Lung (tissue), 12 donors: ENCODE measurements around the gene NPIPB2. TPM values are rescaled to one million over a fixed set of nuclear protein-coding genes. Genes with fewer than 3 reads are reported as not detected.

ENCODE experiments used
- ATAC-seq: fragments of 200-7000 bp; cut with Tn5 transposase; one replicate; pipeline ENCODE4 v1.9.1; 2020; ENCODE audit warnings: moderate number of reproducible peaks; ENCODE audit not compliant: insufficient read depth, low FRiP score
- DNase-seq, 3 donors: peaks; one replicate each; pipeline ENCODE4 v3.0.0-alpha.2; 2013 to 2017
- H3K27ac ChIP-seq, 2 donors: one replicate each; pipeline ENCODE4 v1.5.1; 2013; ENCODE audit warnings: mild to moderate bottlenecking in 2 of 2, moderate library complexity in 2 of 2, control low read depth in 1 of 2, inconsistent platforms in 1 of 2, low read depth in 1 of 2, low read length in 1 of 2
- H3K27me3 ChIP-seq, 3 donors: one replicate each; pipeline ENCODE4 v1.5.1; 2013; ENCODE audit warnings: low read length in 2 of 3; ENCODE audit not compliant: control insufficient read depth in 3 of 3, insufficient read depth in 3 of 3
- H3K36me3 ChIP-seq, 4 donors: one replicate each; pipeline ENCODE4 v1.5.1; 2013; ENCODE audit warnings: low read length in 4 of 4, mild to moderate bottlenecking in 1 of 4, moderate library complexity in 1 of 4; ENCODE audit not compliant: control insufficient read depth in 4 of 4, insufficient read depth in 4 of 4
- H3K4me1 ChIP-seq, 5 donors: one replicate each; pipeline ENCODE4 v1.5.1; 2013; ENCODE audit warnings: low read length in 5 of 5, mild to moderate bottlenecking in 2 of 5, moderate library complexity in 1 of 5; ENCODE audit not compliant: control insufficient read depth in 5 of 5, insufficient read depth in 5 of 5
- H3K4me3 ChIP-seq: one replicate; pipeline ENCODE4 v1.5.1; 2013; ENCODE audit warnings: mild to moderate bottlenecking, control low read depth, moderate library complexity
- H3K9ac ChIP-seq, 2 donors: one replicate each; pipeline ENCODE4 v1.5.1; 2013; ENCODE audit warnings: low read length in 2 of 2, control low read depth in 1 of 2; ENCODE audit not compliant: insufficient read depth in 1 of 2
- H3K9me3 ChIP-seq, 4 donors: one replicate each; pipeline ENCODE4 v1.5.1; 2013; ENCODE audit warnings: low read length in 3 of 4, mild to moderate bottlenecking in 1 of 4, moderate library complexity in 1 of 4; ENCODE audit not compliant: control insufficient read depth in 4 of 4, insufficient read depth in 3 of 4
- CTCF ChIP-seq: IDR thresholded peaks from 2 replicates; pipeline ENCODE4 v1.5.1; 2012; ENCODE audit warnings: mild to moderate bottlenecking; ENCODE audit errors: control extremely low read depth, extremely low read depth
- WGBS, 2 donors: extraction: QIAGEN DNeasy Blood & Tissue Kit; methylation state at CpG; one replicate each; pipeline ENCODE4 v1.1.7; 2013; 5-methylcytosine and 5-hydroxymethylcytosine counted together
- polyA plus RNA-seq, 2 donors: library from polyadenylated mRNA; stranded (reverse); fragments of 200-250 nt; gene quantifications; one replicate each; pipeline ENCODE4 v1.2.1, GENCODE V29; 2013
- total RNA-seq, 2 donors: library from RNA; depleted of rRNA in 1 of 2; stranded (reverse); fragments of >200 nt in 1 of 2; gene quantifications; one replicate each; pipeline ENCODE4 v1.2.1, GENCODE V29; 2014 to 2021
- donor health status: control.
- donor health status: control.
- donor health status: Bipolar disorder and iron deficiency.
- donor health status: healthy.
- donor health status: DM: yes; HTN: yes; CAD: no.

Gene NPIPB2
- total and polyA plus RNA-seq, 4 donors: 5.5 to 10.1 (median 7.5) TPM

DNA sequence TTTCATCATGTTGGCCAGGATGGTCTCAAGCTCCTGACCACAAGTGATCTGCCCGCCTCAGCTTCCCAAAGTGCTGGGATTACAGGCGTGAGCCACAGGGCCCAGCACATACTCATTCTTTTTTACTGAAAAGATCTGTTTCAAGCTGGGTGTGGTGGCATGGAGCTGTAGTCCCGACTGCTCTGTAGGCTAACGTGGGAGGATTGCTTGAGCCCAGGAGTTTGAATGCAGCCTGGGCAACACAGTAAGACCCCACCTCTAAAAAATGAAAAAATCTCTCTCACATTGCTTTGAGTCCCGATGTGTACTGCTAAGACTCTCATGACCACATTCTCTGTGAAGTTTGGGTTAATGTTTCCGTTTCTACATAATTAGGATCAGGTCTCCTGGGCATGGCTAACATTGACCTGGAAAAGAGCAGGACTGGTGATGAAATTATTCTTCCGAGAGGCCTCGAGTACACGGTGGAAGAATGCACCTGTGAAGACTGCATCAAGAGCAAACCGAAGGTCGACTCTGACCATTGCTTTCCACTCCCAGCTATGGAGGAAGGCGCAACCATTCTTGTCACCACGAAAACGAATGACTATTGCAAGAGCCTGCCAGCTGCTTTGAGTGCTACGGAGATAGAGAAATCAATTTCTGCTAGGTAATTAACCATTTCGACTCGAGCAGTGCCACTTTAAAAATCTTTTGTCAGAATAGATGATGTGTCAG lies 25.5 kb upstream of the NPIPB2 start:
- Histone ChIP-seq H3K4me3 (no peak overlapping the region), H3K9me3 (no peaks in the 10 kb centered on the region), H3K4me1 (no peaks in the 10 kb centered on the region), H3K36me3 (no peaks in the 10 kb centered on the region), H3K27ac (no peak overlapping the region), H3K9ac (no peak overlapping the region), H3K27me3 (no peaks in the 10 kb centered on the region)
- 70 to 88% methylated on average over 17 of the region's 17 CpGs for WGBS, 2 donors
- no peak for TF ChIP-seq CTCF
- DNase-seq (no peak), ATAC-seq (no peak)

DNA sequence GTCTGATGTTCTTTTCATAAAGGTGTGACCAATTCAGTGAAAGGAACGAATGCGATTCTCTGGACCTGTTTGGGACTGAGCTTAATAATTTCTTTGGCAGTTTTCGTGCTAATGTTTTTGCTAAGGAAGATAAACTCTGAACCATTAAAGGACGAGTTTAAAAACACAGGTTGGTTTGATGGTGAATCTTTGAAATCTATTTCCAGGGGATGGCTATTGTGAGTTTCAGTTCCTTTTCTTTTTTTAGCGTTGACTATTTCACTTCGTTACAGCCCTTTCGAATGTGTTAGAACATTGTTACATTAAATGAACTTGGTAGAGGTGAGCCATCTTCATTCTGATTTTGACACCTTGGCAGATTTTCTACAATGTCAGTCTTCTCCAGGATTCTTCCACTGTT lies 24.3 kb upstream of the NPIPB2 start:
- Histone ChIP-seq H3K36me3 (no peaks in the 10 kb centered on the region), H3K4me1 (no peaks in the 10 kb centered on the region), H3K27me3 (no peaks in the 10 kb centered on the region), H3K9me3 (no peaks in the 10 kb centered on the region), H3K4me3 (no peak overlapping the region), H3K9ac (no peak overlapping the region), H3K27ac (no peak overlapping the region)
- ATAC-seq (no peak), DNase-seq (no peak)
- 78 to 83% methylated on average over 7 of the region's 7 CpGs for WGBS, 2 donors
- TF ChIP-seq CTCF: no peak

- TF ChIP-seq CTCF: no peak
- no peaks in the 10 kb centered on the region for H3K4me1 ChIP-seq
- H3K27ac ChIP-seq: no peak within 1 kb of the TSS
- no peak for DNase-seq
- H3K4me3 ChIP-seq: no peak within 1 kb of the TSS
- H3K9ac ChIP-seq: no peak within 1 kb of the TSS
- H3K36me3 ChIP-seq: no peaks in the 10 kb centered on the region
- no peaks in the 10 kb centered on the region for H3K9me3 ChIP-seq
- WGBS, 2 donors: 80% methylated on average over 9 of the region's 9 CpGs
- no peaks in the 10 kb centered on the region for H3K27me3 ChIP-seq
- ATAC-seq: no peak
Observed at GRCh38 chr16:11964761-11965551, 23.1 kb upstream of the NPIPB2 start, which contains the start of gene TNFRSF17. Gene TNFRSF17 (plus strand): TSS chr16:11965210. CDS start chr16:11965325, 115 bp downstream.
